Naive thymus-derived CD4-positive, alpha-beta T cell (primary cell): Measurements from ENCODE around the gene TBC1D5. TPM values are rescaled to one million over a fixed set of nuclear protein-coding genes. Genes with fewer than 3 reads are reported as not detected.
A peak's percentile ranks its signal among the peaks of the same experiment; 100 is the strongest.

ENCODE experiments used
- ATAC-seq: fragments of 150-1000 bp; cut with Tn5 transposase; 2 replicates; pipeline ENCODE4 v1.10.0; 2021; ENCODE audit warnings: mild to moderate bottlenecking, moderate library complexity
- CTCF ChIA-PET: fragments of 350-600 bp; sonication (Branson Sonifier 250); formaldehyde crosslinking; loops from one replicate; lab custom pipeline; 2021; ENCODE audit warnings: antibody characterized with exemption; lab: Charles Lee
- POLR2A ChIA-PET: fragments of 350-600 bp; sonication (Branson Sonifier 250); formaldehyde crosslinking; loops from one replicate; lab custom pipeline; 2021; ENCODE audit warnings: antibody characterized with exemption, inconsistent platforms; lab: Charles Lee
- DNase-seq, 9 donors: peaks; one replicate each; pipeline versions ENCODE4 v3.0.0 to v3.0.0-alpha.2; 2020 to 2022; ENCODE audit warnings: mixed read lengths in 1 of 9
- H3K27ac ChIP-seq: one replicate; pipeline ENCODE4 v1.7.0; 2013; ENCODE audit warnings: mild to moderate bottlenecking, low read depth, low read length, moderate library complexity
- H3K27me3 ChIP-seq, 2 donors: one replicate each; pipeline ENCODE4 v1.7.0; 2013; ENCODE audit warnings: low read length in 2 of 2, mild to moderate bottlenecking in 2 of 2, moderate library complexity in 2 of 2; ENCODE audit not compliant: control insufficient read depth in 2 of 2, insufficient read depth in 2 of 2
- H3K36me3 ChIP-seq, 3 experiments: 1 replicate in 2 of 3; 2 replicates in 1 of 3; pipeline ENCODE4 v1.7.0; 2013; ENCODE audit warnings: low read length in 3 of 3, mild to moderate bottlenecking in 3 of 3, moderate library complexity in 1 of 3; ENCODE audit not compliant: insufficient read depth in 3 of 3, control insufficient read depth in 2 of 3
- H3K4me1 ChIP-seq, 2 donors: one replicate each; pipeline ENCODE4 v1.7.0; 2013; ENCODE audit warnings: low read length in 2 of 2, mild to moderate bottlenecking in 2 of 2, moderate library complexity in 1 of 2; ENCODE audit not compliant: control insufficient read depth in 2 of 2, insufficient read depth in 2 of 2
- H3K4me3 ChIP-seq: 2 replicates; pipeline ENCODE4 v1.7.0; 2013; ENCODE audit warnings: mild to moderate bottlenecking, low read length
- H3K9me3 ChIP-seq, 3 experiments: 1 replicate in 2 of 3; 2 replicates in 1 of 3; pipeline ENCODE4 v1.7.0; 2013; ENCODE audit warnings: low read length in 3 of 3; ENCODE audit not compliant: control insufficient read depth in 2 of 3
- H3K27ac Mint-ChIP-seq, 9 donors: one replicate each; pipeline ENCODE4 v1.8.0; 2020 to 2022; ENCODE audit warnings: mixed read lengths in 9 of 9, mild to moderate bottlenecking in 8 of 9, moderate library complexity in 5 of 9, inconsistent platforms in 2 of 9
- H3K27me3 Mint-ChIP-seq, 5 donors: one replicate each; pipeline ENCODE4 v1.8.0; 2021 to 2022; ENCODE audit warnings: mixed read lengths in 5 of 5, mild to moderate bottlenecking in 1 of 5
- H3K36me3 Mint-ChIP-seq, 5 donors: one replicate each; pipeline ENCODE4 v1.8.0; 2020 to 2022; ENCODE audit warnings: mixed read lengths in 5 of 5, mild to moderate bottlenecking in 3 of 5, inconsistent platforms in 1 of 5
- H3K4me1 Mint-ChIP-seq, 7 donors: one replicate each; pipeline ENCODE4 v1.8.0; 2020 to 2022; ENCODE audit warnings: mixed read lengths in 7 of 7, mild to moderate bottlenecking in 3 of 7, inconsistent platforms in 1 of 7
- H3K4me3 Mint-ChIP-seq, 10 donors: one replicate each; pipeline ENCODE4 v1.8.0; 2020 to 2022; ENCODE audit warnings: mild to moderate bottlenecking in 10 of 10, mixed read lengths in 10 of 10, moderate library complexity in 6 of 10, inconsistent platforms in 2 of 10
- H3K9me3 Mint-ChIP-seq, 11 donors: one replicate each; pipeline ENCODE4 v1.8.0; 2020 to 2022; ENCODE audit warnings: mixed read lengths in 11 of 11, mild to moderate bottlenecking in 4 of 11, inconsistent platforms in 1 of 11, moderate library complexity in 1 of 11
- intact Hi-C, 2 donors: fragments of 100-400 bp; cut with micrococcal nuclease; formaldehyde crosslinking; loops; one replicate each; pipeline ENCODE4 v1.15.1; 2023
- polyA plus RNA-seq, 2 donors: library from polyadenylated mRNA; unstranded; fragments of 300-500 nt; fragmentation: Illumina TruSeq; gene quantifications; one replicate each; pipeline ENCODE4 v1.2.3, GENCODE V29; 2021
- total RNA-seq, 6 experiments: library from RNA in 5 of 6; stranded (reverse) in 5 of 6; gene quantifications; 1 replicate in 5 of 6; 2 replicates in 1 of 6; pipeline ENCODE4 v1.2.3 and lab custom pipeline; 2021 to 2026

The TBC1D5 gene
- total and polyA plus RNA-seq, 7 experiments from 2014 or later = 30.5 to 54.0 (median 37.4) TPM

DNA sequence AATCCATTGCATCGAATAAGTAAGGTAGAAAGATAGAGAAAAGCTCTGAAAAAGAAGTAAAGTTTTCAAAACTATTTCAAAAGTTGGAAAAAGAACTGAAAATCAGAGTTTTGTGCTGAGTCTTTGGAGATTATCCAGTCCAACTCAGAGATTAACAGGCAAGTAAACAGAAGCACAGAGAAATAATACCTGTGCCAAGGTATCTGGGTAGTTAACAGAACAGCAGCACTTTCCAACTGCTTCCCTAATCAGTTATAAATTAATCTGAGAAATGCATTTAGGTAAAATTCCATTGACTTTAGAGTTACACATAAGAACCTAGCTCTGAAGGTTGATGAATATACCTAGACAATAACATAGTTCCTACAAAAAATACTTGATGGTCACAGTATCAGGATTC lies 355.3 kb downstream of the TBC1D5 start:
- no peaks in the 10 kb centered on the region for H3K9me3 ChIP-seq
- CTCF ChIA-PET = interaction anchor here (0.6 kb wide), 1 partner anchor 784 kb away, joined by 3 read pairs; no protein-coding TSS in a partner anchor

DNA sequence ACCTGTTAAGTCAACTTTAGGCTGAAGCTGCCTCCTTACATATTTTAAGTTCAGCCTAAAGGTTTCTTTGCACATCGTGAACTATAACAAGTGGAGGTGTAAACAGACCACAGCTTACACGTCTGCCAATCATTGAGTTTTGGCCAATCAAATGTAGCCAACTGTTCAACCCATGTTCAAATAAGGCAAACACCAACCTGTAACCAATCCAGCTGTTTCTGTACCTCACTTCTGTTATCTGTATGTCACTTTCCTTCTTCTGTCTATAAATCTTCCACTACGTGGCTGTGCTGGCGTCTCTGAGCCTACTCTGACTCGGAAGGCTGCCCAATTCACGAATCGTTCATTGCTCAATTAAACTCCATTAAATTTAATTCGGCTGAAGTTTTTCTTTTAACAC lies 356.0 kb downstream of the TBC1D5 start:
- Mint-ChIP-seq H3K27ac (no peak overlapping the region), H3K27me3 (no peaks in the 10 kb centered on the region), H3K4me3 (no peak overlapping the region), H3K9me3 (no peaks in the 10 kb centered on the region), H3K36me3 (peaks cover 2 to 37% (median 20%) of the 10 kb centered on the region in 5 donors), H3K4me1 (no peaks in the 10 kb centered on the region)
- no peaks in the 10 kb centered on the region for H3K9me3 ChIP-seq
- H3K4me3 ChIP-seq = no peak overlapping the region
- intact Hi-C loops = no loop called here
- H3K36me3 ChIP-seq = peaks cover 0 to 4% (median 3%) of the 10 kb centered on the region in 3 experiments
- ChIA-PET CTCF (interaction anchor here (0.6 kb wide), 2 partner anchors 783 to 784 kb away, joined by 3 read pairs; no protein-coding TSS in a partner anchor), POLR2A (no interaction called here)
- DNase-seq (no peak), ATAC-seq (no peak)
- no peaks in the 10 kb centered on the region for H3K27me3 ChIP-seq
- H3K27ac ChIP-seq = no peak overlapping the region
- no peaks in the 10 kb centered on the region for H3K4me1 ChIP-seq

More for the DNA sequence above, 355.3 kb downstream of the TBC1D5 start:
- POLR2A ChIA-PET = no interaction called here
- Histone ChIP-seq H3K36me3 (peaks cover 0 to 4% (median 3%) of the 10 kb centered on the region in 3 experiments), H3K4me1 (no peaks in the 10 kb centered on the region), H3K4me3 (no peak overlapping the region), H3K27ac (no peak overlapping the region), H3K27me3 (no peaks in the 10 kb centered on the region)
- H3K4me1 Mint-ChIP-seq = no peaks in the 10 kb centered on the region
- DNase-seq (no peak), ATAC-seq (no peak)
- intact Hi-C loops = no loop called here
- H3K9me3 Mint-ChIP-seq = peaks cover 0 to 4% (median 0%) of the 10 kb centered on the region in 11 donors
- no peaks in the 10 kb centered on the region for H3K27me3 Mint-ChIP-seq
- no peak overlapping the region for H3K4me3 Mint-ChIP-seq
- peaks cover 7 to 43% (median 27%) of the 10 kb centered on the region in 5 donors for H3K36me3 Mint-ChIP-seq
- H3K27ac Mint-ChIP-seq = no peak overlapping the region

DNA sequence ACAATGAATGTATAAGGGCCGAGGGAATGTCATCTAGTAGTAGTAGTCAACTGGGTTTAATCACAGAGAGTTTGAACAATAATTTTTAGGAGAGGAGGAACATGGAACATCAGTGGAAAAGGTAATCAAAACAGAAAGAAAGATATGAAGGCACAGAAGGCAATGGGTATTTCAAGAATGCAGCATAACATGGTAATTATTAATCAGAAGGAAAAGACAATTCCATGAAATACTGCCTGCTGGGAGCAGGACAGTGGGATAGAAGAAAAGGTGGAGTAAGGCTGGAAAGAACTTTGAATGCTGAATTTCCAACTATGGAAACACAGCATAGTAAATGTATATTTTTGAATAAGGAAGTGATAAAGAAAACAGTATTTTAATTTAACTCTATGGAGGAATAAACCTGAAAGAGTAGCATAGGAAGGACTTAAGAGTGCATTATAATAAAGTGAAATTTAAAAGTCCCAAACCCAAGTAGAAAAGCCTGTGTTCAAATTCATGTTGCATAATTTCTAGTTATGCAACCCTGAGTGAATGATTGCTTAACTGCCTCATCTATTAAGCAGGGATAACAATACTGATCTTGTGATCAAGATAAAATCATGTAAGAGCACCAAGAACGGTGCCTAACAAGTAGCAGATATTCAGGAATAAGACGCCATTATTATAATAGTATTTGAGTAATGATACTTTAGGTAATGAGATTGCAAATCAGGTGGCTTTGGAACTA lies 357.7 kb downstream of the TBC1D5 start:
- Mint-ChIP-seq H3K4me1 (no peaks in the 10 kb centered on the region), H3K9me3 (no peaks in the 10 kb centered on the region), H3K27ac (peak overlapping the region in 1 of 9 donors; percentile 56), H3K36me3 (peaks cover 0 to 26% (median 8%) of the 10 kb centered on the region in 5 donors), H3K4me3 (no peak overlapping the region), H3K27me3 (no peaks in the 10 kb centered on the region)
- H3K36me3 ChIP-seq = peaks cover 0 to 4% (median 0%) of the 10 kb centered on the region in 3 experiments
- H3K9me3 ChIP-seq = no peaks in the 10 kb centered on the region
- ChIA-PET POLR2A (no interaction called here), CTCF (no interaction called here)
- H3K4me3 ChIP-seq = no peak overlapping the region
- intact Hi-C loops = no loop called here
- ATAC-seq = no peak
- no peak for DNase-seq
- H3K4me1 ChIP-seq = no peaks in the 10 kb centered on the region
- H3K27me3 ChIP-seq = no peaks in the 10 kb centered on the region
- no peak overlapping the region for H3K27ac ChIP-seq

DNA sequence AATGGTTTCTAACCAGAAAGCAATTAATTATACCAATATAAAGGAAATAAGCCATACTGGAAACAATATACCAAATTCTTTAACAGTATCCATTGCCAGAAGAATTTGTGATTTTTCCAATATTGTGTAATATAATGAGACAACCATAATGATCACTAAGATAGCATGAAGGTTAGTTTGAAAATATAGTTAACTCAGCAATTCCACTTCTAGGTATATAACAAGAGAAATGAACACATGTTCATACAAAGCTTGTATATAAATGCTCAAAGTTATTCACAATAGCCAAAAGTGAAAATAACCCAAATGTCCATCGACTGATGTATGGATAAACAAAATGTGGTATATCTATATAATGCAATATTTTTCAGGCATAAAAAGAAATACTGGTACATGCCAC lies 369.1 kb downstream of the TBC1D5 start:
- intact Hi-C loops = no loop called here
- Mint-ChIP-seq H3K27me3 (no peaks in the 10 kb centered on the region), H3K4me3 (no peak overlapping the region), H3K27ac (no peak overlapping the region), H3K4me1 (peaks cover 0 to 3% (median 0%) of the 10 kb centered on the region in 7 donors), H3K36me3 (peaks cover 0 to 38% (median 16%) of the 10 kb centered on the region in 5 donors), H3K9me3 (no peaks in the 10 kb centered on the region)
- H3K27ac ChIP-seq = no peak overlapping the region
- H3K4me3 ChIP-seq = no peak overlapping the region
- CTCF ChIA-PET = no interaction called here
- no peak for DNase-seq
- H3K36me3 ChIP-seq = peaks cover 0 to 11% (median 7%) of the 10 kb centered on the region in 3 experiments
- no peak for ATAC-seq
- H3K4me1 ChIP-seq = no peaks in the 10 kb centered on the region
- no peaks in the 10 kb centered on the region for H3K9me3 ChIP-seq
- no peaks in the 10 kb centered on the region for H3K27me3 ChIP-seq
- POLR2A ChIA-PET = no interaction called here

DNA sequence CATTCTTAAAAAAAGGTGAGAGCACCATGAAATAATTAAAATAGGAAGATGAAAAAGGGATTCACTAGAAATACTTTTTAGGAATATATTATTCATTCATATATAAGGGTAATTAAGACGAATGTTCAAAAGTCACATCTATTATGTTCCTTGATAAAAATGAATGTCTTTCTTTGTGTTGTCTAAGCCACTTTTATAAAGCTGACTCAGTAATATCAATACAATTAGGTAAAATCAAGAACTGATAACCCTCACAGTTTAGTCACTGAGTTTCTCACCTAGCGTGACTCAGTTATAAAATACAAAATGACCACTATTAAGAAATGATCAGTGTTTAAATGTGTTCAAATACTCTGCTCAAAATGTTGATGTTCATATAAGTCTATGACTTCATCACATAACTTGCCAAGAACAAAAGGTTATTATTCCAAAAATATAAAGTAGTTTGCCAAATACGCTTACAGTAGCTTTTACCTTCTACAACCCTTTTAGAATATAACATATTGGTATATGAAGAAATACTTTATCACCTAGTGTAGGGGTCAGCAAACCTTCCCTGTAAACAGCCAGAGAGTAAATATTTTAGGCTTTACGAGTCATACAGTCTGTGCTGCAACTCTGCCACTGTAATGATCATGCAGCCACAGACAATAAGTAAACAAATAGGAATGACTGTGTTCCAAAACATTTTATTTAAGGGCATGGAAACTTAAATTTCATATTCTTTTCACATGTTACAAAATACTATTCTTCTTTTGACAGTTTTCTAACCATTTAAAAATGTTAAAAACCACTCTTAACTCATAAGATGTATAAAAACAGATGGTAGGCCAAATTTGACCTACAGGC lies 369.8 kb downstream of the TBC1D5 start:
- Mint-ChIP-seq H3K27me3 (no peaks in the 10 kb centered on the region), H3K27ac (no peak overlapping the region)

DNA sequence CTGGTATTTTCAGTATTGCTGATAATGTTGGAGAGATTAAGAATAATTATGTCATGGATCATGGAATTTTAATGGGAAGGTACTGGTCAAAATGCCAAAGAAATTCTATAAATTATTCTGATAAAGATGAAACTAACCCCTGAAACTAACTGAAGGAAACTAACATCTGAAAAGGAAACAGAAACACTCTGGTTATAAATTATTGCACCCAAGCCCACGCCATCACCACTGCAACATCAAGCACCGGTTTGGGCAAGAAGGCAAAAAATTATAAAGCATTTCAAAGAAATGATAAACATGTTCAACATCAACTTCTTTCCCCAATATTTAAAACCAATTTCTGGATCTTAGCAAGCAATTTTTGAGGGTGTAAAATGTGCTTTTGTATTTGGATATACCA lies 372.5 kb downstream of the TBC1D5 start:
- no peaks in the 10 kb centered on the region for H3K9me3 ChIP-seq
- H3K27me3 ChIP-seq = no peaks in the 10 kb centered on the region
- CTCF ChIA-PET = no interaction called here
- H3K36me3 ChIP-seq = peaks cover 0 to 11% (median 7%) of the 10 kb centered on the region in 3 experiments
- ATAC-seq = no peak
- no peaks in the 10 kb centered on the region for H3K27me3 Mint-ChIP-seq
- POLR2A ChIA-PET = no interaction called here
- peaks cover 0 to 33% (median 10%) of the 10 kb centered on the region in 5 donors for H3K36me3 Mint-ChIP-seq
- H3K4me1 ChIP-seq = no peaks in the 10 kb centered on the region
- no peak for DNase-seq
- no peaks in the 10 kb centered on the region for H3K9me3 Mint-ChIP-seq
- no peak overlapping the region for H3K27ac Mint-ChIP-seq
- intact Hi-C loops = no loop called here
- no peak overlapping the region for H3K27ac ChIP-seq
- H3K4me1 Mint-ChIP-seq = peaks cover 0 to 3% (median 0%) of the 10 kb centered on the region in 7 donors
- H3K4me3 Mint-ChIP-seq = no peak overlapping the region
- H3K4me3 ChIP-seq = no peak overlapping the region

More for the DNA sequence above, 369.8 kb downstream of the TBC1D5 start:
- Histone ChIP-seq H3K27me3 (no peaks in the 10 kb centered on the region), H3K4me1 (no peaks in the 10 kb centered on the region), H3K4me3 (no peak overlapping the region), H3K36me3 (peaks cover 0 to 11% (median 7%) of the 10 kb centered on the region in 3 experiments), H3K27ac (no peak overlapping the region), H3K9me3 (no peaks in the 10 kb centered on the region)
- peaks cover 0 to 3% (median 0%) of the 10 kb centered on the region in 7 donors for H3K4me1 Mint-ChIP-seq
- peaks cover 0 to 38% (median 16%) of the 10 kb centered on the region in 5 donors for H3K36me3 Mint-ChIP-seq
- ChIA-PET CTCF (no interaction called here), POLR2A (no interaction called here)
- ATAC-seq (no peak), DNase-seq (no peak)
- no peak overlapping the region for H3K4me3 Mint-ChIP-seq
- H3K9me3 Mint-ChIP-seq = no peaks in the 10 kb centered on the region
- intact Hi-C loops = no loop called here
